GM10266 (cell line): ENCODE data around the gene SMARCD1.

ENCODE experiments used
- DNase-seq: peaks from one replicate; pipeline ENCODE4 v3.0.0; 2012; ENCODE audit errors: extremely low spot score
- CTCF ChIP-seq: IDR thresholded peaks from 2 replicates; pipeline ENCODE4 v1.5.1; 2012; ENCODE audit warnings: mild to moderate bottlenecking, low read depth; ENCODE audit not compliant: control insufficient read depth, insufficient read depth; ENCODE audit errors: missing control alignments

SMARCD1 gene

GRCh38 chr12:50120953-50121352 is 35.8 kb downstream of the SMARCD1 start:
- DNase-seq, result no peak
- TF ChIP-seq CTCF, result no peak

- no peak for TF ChIP-seq CTCF
- DNase-seq, result no peak
Measured at GRCh38 chr12:50121641-50122040, 36.5 kb downstream of the SMARCD1 start.

GRCh38 chr12:50123203-50123602 is 38.1 kb downstream of the SMARCD1 start:
- no peak for TF ChIP-seq CTCF
- no peak for DNase-seq

GRCh38 chr12:50127546-50127945 is 42.4 kb downstream of the SMARCD1 start:
- TF ChIP-seq CTCF, result no peak
- DNase-seq, result no peak

- TF ChIP-seq CTCF, result no peak
- DNase-seq, result no peak
Measured at GRCh38 chr12:50129290-50129689, 44.1 kb downstream of the SMARCD1 start.

GRCh38 chr12:50132505-50133135 is 47.5 kb downstream of the SMARCD1 start:
- peak; percentile 24 for DNase-seq
- peak; percentile 65 for TF ChIP-seq CTCF

- DNase-seq, result no peak
- TF ChIP-seq CTCF, result no peak
Measured at GRCh38 chr12:50142993-50143392, 57.9 kb downstream of the SMARCD1 start.
